OCI-M2 (cell line): ENCODE measurements around the gene SFI1.

Source experiments
- DNase-seq: peaks from one replicate; lab custom pipeline; 2025; ENCODE audit not compliant: unreplicated experiment; lab: John Stamatoyannopoulos, UW

Gene SFI1

DNA sequence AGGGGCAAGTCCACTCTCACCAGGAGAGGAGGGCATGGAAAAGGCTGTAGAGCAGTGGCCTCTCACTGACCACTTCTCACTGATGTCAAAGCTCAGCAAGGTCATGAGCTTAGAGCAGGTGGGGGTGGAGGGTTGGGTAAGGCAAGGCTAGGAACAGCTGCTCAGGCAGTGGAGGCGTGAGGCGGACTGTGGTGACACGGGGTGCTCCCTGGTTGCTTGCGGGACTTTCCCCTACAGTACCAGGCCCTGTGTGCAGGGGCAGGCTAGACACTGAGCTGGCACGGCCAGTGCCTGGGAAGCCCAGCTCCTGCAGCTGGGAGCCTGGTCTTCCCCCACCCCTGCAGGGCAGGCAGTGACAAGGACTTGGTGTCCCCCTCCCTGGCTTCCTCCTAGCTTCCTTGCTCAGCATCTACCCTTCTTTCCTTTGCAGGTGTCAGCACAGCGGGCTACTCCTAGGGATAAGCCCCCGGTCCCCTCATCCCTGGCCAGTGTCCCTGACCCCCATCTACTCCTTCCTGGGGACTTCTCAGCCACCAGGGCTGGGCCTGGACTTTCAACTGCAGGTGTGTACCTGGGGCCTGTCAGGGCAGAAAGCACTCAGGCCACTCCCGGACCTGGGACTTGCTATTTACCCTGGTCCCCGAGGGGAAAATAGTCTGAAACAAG is 120.1 kb downstream of the SFI1 start:
- DNase-seq = no peak

DNA sequence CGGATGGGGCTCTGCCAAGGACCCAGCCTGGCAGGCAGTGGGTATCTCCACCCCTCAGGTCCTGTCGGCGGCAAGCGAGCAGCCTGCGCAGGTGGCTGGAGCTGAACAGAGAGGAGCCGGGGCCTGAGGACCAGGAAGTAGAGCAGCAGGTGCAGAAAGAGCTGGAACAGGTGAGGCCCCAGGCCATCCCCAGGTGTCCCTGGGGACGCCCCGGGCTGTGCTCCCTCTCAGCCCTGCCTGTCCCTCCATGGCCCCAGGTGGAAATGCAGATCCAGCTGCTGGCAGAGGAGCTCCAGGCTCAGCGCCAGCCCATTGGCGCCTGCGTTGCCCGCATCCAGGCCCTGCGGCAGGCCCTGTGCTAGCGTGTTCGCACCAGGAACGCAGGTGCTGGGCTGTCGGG is 121.7 kb downstream of the SFI1 start:
- no peak for DNase-seq

DNA sequence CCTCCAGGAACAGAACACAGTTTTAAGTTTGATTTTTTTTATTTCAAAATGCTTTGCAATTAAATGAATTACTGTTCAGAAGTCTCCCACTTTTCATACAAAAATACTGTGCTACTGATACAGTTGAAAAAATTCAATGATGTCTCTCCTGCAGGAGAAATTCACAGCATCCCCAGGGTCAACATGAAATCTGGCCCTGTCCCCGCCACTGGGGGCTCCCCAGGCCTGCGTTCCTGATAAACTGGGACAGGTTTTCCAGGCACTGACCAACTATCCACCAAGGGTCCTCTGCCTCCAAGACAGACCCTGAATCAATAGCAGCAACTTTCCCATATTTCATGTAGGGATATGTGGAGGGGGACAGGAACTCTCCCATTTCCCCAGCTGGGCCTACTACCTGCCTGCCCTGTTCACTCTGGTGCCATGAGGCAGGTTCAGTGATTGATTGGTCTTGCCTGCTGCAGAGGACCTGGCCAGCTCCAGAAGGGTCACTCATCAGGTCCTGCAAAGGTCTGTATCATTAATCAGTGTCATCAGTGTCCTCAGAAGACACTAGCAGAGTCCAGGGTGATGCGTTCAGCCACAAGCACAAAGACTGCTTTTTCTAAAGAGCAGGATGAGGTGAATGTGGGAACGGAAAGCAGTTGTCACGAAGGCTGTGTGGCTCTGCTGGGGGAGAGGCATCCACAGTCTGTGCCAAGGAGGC is 122.3 kb downstream of the SFI1 start:
- no peak for DNase-seq

DNA sequence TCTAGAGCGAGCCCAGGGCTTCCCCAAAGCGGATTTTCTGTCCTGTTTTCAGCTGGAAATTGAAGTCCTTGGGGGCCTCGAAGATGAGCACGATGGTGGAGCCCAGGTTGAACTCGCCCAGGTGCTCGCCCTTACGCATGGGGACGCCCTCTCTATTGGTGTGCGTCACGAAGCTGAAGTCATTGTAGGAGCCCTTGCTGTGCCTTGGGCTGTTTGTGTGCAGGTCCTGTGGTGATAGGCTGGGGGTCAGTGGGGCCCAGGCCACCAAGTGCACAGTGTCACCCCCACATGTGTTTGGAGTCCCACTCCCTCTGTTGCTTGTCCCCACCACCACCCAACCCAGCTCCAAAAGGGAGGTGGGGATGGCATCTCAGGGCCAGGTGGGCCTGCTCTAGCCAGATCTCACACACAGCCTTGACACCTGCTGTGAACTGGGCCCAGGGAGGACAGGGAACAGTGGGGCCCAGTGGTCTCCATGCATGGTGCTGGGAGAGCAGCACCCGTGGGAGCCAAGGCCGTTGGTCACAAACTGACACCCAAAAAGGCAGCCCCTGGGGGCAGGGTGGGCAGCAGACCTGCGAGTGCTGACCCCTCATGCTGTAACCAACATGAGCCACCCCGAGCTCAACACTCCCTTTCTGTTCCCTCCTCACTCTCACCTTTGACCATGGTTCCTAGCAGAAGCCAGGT is 123.4 kb downstream of the SFI1 start:
- no peak for DNase-seq

DNA sequence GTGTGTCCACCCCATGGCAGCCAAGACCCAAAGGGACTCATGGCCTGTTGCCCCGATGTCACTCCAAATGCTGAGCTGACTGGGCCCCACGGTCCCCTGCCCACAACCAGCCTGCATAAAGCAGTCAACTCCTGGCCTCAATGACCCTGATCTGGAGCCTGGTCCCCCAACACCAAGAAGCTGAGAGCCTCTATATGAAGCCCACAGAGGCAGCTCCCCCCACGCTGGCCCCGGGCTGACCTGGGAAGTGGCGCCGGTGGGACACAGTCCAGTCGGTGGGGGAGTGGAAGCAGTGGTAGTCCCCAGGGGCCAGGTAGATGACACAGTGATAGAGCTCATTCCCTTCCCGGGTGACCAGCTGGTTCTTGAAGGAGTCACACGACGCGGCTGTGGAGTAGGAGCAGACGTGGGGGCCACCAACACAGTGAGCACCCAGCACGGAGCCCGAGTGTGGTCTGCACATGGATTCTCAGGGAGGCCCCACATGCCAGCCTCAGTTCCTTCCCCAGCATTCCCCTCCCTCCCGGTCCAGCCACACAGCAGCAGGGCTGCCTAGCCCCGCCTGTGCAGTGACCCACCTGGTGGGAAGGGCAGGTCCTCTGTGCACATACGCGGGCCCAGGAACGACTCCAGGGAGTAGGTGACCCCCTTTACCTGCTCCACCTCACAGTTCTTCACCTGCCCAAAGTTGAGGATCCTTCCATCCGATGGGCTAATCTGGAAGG is 124.6 kb downstream of the SFI1 start:
- no peak for DNase-seq

DNA sequence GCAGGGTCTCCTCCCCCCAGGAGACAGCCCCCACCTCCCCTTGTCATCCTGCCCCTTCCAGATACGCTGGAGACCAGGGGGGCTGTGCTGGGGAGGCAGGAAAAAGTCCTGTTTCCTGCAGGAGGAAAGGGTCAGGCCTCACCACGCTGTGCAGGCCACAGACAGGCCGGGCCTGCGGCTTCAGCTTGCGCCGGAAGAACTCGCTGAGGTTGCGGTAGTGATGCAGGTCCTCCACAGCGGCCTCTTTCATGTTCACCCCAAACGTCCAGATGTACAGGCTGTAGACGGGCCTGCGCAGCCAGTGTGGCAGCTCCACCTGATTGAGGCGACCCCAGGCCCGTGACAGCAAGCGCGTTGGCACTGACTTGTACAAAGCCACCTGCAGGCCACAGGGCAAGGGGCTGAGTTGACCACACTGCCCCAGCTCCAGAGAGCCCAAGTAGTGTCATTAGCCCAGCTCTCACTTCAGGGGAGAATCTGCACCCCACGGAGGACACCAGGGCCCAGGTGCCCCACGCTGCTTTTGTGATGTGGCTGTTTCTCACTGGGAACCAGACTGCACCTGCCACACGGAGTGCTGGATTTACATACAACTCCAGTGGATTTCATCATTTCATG is 125.3 kb downstream of the SFI1 start:
- no peak for DNase-seq

DNA sequence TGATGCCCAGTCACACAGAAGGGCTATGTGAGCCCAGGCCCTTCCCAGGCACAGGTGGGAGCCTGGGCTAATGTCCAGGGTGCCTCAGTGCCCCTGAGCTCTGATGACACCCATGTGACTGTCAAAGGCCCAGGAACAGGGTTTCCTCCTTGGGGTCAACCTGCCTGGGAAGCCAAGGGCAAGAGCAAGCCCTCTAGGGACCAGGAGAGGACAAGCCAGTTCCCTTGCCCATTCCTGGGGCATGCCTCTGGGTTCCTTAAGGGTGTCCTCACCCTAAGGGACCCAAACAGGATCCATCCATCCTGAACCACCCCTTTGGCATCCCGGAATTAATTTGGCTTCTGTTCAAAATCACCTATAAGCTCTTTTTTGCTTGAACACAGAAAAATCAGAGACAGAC is 126.6 kb downstream of the SFI1 start:
- no peak for DNase-seq

DNA sequence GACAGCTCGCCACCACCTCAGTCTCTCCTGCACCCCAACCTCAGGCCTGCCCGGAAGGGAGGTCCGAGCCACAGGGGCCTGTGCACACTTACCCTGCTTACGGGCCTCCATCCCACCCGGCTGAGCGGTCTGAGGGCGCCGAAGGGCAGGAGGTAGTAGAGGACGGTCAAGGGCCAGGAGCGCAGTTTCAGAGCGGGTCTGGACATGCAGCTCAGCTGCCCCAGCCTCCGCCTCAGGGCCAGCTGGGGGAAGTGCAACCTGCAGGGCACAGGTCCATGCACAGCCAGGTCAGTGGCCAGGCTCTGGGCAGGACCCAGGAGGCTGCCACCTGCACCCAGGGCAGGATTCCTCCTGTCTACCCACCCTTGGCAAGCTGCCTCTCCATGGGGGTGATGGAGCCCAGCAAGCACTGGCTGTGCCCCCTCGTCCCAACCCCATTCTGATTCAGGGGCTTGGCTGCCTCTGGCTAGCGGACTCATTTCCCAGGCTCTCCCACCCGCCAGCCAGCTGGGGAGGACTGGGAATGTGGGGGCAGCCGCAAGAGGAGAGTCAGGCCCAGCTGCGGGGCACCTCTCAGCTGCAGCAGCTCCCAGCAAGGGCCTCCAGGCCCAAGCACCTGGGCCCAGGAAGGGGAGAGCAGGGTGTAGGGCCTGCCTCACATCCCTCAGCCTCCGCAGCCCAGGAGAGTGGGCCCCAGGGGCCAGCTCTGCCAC is 127.4 kb downstream of the SFI1 start:
- DNase-seq = no peak

DNA sequence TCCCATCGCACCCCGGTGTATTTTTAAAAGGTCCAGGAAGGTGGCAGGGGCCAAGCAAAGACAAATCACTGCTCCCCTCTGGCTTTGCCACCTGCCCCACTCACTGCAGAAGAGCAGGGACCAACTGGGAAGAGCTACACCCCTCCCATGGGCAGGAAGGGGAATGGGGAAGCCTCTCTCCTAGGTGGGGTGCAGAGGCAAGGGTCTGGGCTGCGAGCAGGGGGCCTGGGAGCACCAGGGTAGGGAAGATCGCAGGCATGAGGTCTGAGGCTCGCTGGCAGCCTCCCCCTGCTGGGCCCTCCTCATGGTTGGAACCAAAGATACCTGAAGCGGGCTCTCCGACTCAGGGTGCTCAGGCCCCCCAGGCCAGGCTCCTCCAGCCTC is 128.9 kb downstream of the SFI1 start:
- no peak for DNase-seq

DNA sequence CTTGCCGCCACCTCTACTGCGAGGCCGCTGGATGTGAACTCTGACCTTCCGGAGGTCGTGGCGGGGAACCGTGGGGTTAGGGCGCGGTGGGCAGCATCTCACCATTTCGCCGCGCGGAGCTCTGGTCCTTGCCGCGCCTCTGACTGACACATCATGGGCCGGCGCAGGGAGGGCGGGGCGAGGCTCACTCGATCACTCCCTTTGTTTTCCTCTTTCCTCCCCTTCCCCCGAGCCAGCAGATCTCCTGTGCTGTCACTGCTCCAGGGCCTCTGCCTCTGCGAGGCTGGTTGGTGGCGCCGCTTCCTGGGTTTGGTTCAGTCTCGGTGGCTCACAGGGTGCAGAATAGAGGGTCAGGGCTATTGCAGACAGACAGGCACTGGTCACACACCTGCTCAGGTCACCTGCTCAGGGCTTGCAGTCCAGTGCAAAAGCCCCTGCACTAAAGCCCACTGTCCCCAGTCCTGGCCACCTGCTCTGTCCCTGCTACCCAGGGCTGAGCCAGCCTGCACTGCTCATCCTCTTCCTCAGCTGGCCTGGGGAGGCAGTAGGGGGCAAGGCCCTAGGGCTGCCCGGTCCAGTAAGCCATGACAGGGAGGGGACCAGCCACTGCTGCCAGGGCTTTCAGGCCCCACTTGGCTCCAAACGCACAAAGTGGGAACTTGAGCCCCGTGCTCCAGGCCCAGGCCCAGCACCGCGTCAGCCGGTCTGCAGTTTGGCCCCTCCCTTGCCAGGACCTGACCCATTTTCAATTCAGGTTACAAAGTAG is 129.5 kb downstream of the SFI1 start:
- no peak for DNase-seq

DNA sequence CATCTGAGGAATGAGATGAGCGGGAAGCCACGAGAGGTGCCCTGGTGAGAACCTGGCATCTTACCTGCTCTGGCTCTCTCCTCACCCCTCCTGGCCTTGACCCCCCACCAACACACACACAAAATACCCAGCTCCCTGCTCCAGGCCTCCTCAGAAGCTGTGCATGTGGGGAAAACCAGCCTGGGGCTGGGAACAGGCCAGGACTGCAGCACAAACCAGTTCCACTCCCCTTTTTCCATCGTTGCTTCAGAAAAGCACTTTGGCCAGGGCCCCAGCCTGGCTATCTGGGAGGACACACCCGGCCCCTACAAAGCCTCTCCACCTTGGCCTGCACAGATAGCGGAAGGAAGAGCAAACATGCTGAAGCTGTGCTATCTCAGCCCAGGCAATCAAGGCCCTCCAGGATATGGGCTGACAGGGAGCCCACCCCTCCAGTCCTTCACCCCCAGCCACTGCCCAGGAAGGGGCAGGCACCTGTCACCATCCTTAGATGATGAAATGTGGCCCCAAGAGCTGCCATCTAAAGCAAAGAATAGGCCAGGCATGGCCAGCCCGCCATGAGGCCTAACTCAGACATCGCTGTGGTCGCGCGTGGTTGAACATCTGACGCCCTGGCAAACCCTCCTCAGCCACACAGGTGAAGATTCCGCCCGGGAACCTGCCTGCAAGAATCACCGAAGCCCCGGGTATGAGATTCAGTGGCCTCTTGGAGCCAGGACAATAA is 130.3 kb downstream of the SFI1 start:
- peak; percentile 61 for DNase-seq

DNA sequence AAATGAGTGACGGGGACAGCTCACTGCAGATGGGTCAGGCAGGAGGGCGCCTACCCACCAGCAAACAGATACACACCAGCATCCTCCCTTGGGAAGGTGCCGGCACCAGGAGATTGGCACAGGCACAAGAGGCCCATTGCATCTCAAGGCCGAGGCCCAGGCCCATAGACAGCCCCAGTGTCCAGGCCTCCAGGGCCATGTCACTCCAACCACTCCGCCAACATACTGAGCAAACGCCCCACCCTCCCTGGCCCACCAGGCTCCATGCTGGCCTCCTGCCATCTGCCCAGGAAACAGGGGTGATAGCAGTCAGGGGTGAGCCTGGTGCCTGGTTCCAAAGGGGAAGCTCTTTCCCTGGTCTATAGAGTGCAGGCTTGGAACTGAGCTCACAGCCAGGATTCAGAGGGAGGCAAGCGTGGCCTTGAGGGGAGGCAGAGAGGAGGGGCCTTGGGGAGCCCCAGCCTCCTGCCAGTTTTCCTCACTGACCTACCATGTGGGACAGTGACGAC is 130.9 kb downstream of the SFI1 start:
- no peak for DNase-seq

DNA sequence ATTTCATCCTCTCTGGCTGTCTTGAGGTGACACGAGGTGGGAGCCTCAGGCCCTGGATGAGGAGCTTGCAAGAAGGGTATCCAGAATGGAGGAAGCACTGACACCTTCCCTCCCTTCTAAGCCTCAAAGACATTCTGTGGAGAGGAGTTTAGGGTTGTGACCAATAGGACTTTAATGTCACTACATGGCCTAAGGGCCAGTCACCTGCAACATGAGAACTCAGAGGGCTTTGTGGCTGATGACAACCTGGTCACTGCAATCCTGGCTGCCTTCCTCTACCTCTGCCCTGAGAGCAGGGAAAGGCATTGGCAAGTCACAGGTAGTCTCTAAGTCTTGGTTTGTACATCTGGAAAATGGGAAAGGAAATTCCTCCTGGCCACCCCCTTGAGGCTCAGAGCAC is 132.0 kb downstream of the SFI1 start:
- DNase-seq = no peak

DNA sequence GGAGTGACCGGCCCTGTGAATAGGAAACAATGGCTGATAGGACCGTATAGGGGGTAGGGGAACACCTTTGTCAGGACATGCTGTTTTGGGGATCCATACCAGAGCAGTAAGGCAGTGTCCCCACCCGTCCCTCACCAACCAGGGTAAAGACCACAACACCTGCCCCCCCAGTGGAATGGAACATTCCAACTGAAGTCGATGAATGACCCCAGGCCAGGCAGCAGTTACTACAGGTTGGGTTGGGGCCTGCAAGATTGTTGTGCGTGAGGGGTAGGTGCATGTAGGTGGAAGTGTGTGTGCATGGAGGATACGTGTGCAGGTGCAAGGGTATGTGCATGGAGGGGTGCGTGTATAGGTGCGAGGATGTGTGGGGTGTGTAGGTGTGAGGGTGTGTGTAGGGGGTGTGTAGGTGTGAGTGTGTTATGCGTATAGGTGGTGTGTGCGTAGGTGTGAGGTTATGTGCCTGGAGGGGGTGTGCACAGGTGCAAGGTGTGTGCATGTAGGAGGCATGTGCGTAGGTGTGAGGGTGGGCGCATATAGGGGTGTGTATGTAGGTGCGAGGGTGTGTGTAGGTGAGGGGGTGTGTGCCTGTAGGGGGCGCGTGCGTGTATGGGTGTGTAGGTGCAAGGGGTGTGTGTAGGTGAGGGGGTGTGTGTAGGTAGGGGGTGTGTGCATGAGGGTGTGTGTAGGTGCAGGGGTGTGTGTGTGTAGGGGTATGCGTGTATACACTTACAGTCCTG is 132.8 kb downstream of the SFI1 start:
- no peak for DNase-seq

DNA sequence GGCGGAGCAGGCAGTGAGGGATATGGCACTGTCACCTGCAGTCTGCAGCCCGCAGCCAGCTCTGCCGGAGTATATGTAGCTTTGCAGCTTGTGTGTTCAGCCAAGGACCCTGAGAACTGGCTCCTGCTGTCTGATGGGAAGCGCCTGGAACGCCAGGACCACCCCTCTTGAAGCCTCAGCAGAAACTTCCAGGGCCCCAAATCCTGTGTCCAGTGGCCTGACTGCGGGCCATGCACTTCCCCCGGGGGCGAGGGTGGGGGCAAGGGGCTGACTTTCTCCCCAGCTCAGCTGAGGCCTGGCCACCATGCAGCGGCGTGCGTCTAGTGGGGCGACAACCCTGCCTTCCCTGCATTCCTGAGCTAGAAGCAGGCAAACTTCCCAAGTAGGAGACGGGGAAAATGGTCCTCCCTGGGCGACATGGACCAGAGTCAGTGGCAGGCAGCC is 133.4 kb downstream of the SFI1 start:
- DNase-seq = no peak

DNA sequence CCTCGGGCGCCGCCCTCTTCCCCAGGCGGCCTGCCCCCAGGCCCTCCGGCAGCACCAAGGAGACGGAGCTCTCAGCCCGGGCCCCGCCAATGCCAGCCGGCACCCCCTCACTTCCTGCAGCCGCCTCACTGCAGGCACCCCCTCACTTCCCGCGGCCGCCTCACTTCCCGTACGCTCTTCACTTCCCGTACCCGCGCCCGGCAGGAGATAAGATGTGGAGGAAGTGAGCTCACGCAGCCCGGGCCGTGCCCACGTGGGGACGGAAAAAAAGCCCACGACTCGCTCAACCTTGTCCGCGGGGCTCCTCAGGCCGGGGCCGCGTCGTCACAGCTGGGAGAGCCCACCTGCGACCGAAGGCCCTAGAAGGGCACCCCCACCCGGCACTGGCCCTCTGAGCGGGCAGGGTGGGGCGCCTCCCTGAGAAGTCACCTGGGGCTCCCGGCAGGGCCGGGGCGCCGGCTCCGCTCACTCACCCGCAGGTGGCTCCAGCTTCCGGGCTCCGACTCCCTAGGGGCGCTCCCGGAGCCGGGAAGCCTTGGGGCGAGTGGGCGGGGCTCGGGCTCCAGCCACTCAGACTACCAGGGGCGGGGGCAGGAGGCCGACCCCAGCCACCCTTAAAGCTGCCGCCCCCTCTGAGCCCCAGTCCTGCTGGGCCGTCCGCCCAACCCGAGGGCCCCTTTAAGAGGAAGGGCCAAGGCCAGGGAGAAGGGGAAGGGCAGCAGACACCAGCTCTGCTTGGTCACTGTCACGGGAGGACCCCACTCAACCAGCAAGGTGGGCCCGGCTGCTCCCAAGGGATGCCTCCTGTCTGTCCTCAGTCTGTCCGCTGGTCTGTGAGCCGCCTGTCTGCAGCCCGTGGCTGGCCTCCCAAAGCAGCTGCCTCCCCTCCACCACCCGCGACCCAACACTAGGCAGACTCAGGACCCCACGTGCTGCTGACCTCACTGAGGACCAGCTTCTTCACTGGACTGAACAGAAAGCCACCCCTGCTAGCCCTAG is 134.3 kb downstream of the SFI1 start:
- DNase-seq = peak; percentile 38

DNA sequence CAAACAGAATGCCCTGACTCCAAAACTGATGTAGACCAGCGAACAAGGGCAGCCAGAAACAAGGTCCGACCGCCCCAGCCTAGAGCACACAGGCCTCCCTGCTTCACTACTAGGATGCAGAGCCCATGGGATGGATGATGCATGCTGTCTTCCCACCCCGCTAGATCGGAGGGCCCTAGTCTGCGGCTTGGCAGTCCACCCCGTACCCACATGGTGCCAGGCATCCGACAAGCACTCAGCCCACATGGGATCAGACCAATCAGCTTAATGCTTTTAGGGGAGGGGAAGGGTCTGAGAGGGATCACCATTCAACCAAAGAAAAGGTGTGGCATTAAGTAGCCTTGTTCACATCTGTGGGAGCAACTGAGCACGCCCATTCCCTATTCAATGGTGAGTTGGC is 135.1 kb downstream of the SFI1 start:
- no peak for DNase-seq
